ENCODE data around the gene AP1B1. TPM values are rescaled to one million over a fixed set of nuclear protein-coding genes. Genes with fewer than 3 reads are reported as not detected.

The AP1B1 gene
- total RNA-seq, 1 experiment from 2014 or later = 77.9 TPM

GRCh38 chr22:29306175-29306834, 82.1 kb downstream of the AP1B1 start, which contains the start of gene GAS2L1:
Gene GAS2L1, plus strand, starts transcription at chr22:29306650. Its CDS starts 1,456 bp downstream, at chr22:29308106.
- DNase-seq (ENCODE audit: low spot score) (peak; percentile 76), ATAC-seq (peak; percentile 8)
- Mint-ChIP-seq H3K27me3 (ENCODE audit: low read depth) (peaks cover 4% of the 10 kb centered on the region; the same call in 1 of the 2 replicates), H3K36me3 (no peaks in the 10 kb centered on the region), H3K27ac (peak within 1 kb of the TSS; percentile 92; the same call in 1 of the 2 replicates), H3K4me1 (peaks cover 21% of the 10 kb centered on the region), H3K9me3 (no peaks in the 10 kb centered on the region), H3K4me3 (peak within 1 kb of the TSS; percentile 84)
- ChIA-PET CTCF (interaction anchor here (0.8 to 2.0 kb wide), 11 partner anchors 9 to 152 kb away, joined by 3 to 5 read pairs (median 4); partner anchors contain the start of genes EMID1 and RASL10A), POLR2A (interaction anchor here (1.9 to 2.0 kb wide), 2 partner anchors 11 to 38 kb away, joined by 5 to 6 read pairs; partner anchors contain the start of gene EWSR1)
- TF ChIP-seq ZNF512 (CRISPR knock-in tag; IDR thresholded peaks at IDR 0.05; ENCODE audit: borderline replicate concordance) (no peak), SOX15 (CRISPR knock-in tag; IDR thresholded peaks at IDR 0.05) (no peak), MAX (CRISPR knock-in tag; IDR thresholded peaks at IDR 0.05) (no peak), KAT7 (CRISPR knock-in tag; IDR thresholded peaks at IDR 0.05; ENCODE audit: borderline replicate concordance) (no peak), ELF4 (CRISPR knock-in tag; IDR thresholded peaks at IDR 0.05; ENCODE audit: low read depth) (no peak), ZNF396 (CRISPR knock-in tag; IDR thresholded peaks at IDR 0.05; ENCODE audit: borderline replicate concordance) (no peak), EMX1 (CRISPR knock-in tag; IDR thresholded peaks at IDR 0.05) (no peak), CREM (CRISPR knock-in tag; IDR thresholded peaks at IDR 0.05) (0 out of 2 replicates have a peak, but pooled peaks have one; percentile 64), ZNF138 (CRISPR knock-in tag; conservative IDR thresholded peaks at IDR 0.05) (no peak), ETV6 (CRISPR knock-in tag; IDR thresholded peaks at IDR 0.05) (0 out of 2 replicates have a peak, but pooled peaks have one; percentile 43), STAT6 (CRISPR knock-in tag; conservative IDR thresholded peaks at IDR 0.05; ENCODE audit: low read depth) (no peak), PREB (CRISPR knock-in tag; IDR thresholded peaks at IDR 0.05; ENCODE audit: borderline replicate concordance) (no peak), HMGXB4 (CRISPR knock-in tag; IDR thresholded peaks at IDR 0.05) (peak; percentile 56; the same call in 1 of the 2 replicates), NR3C1 (CRISPR knock-in tag; conservative IDR thresholded peaks at IDR 0.05; ENCODE audit: low read depth) (no peak), RELA (CRISPR knock-in tag; IDR thresholded peaks at IDR 0.05; ENCODE audit: borderline replicate concordance) (no peak), ZBTB43 (CRISPR knock-in tag; IDR thresholded peaks at IDR 0.05) (0 out of 2 replicates have a peak, but pooled peaks have one; percentile 45), SMAD3 (CRISPR knock-in tag; IDR thresholded peaks at IDR 0.05; ENCODE audit: borderline replicate concordance) (no peak), TP53 (CRISPR knock-in tag; IDR thresholded peaks at IDR 0.05) (no peak), CDX4 (CRISPR knock-in tag; IDR thresholded peaks at IDR 0.05; ENCODE audit: borderline replicate concordance) (no peak), ATF3 (CRISPR knock-in tag; conservative IDR thresholded peaks at IDR 0.05) (no peak), ZNF416 (CRISPR knock-in tag; IDR thresholded peaks at IDR 0.05) (no peak), HMGA2 (CRISPR knock-in tag; IDR thresholded peaks at IDR 0.05) (no peak), ZSCAN18 (CRISPR knock-in tag; IDR thresholded peaks at IDR 0.05) (no peak), ZNF121 (CRISPR knock-in tag; IDR thresholded peaks at IDR 0.05) (no peak), FOXP1 (CRISPR knock-in tag; IDR thresholded peaks at IDR 0.05; ENCODE audit: borderline replicate concordance) (0 out of 2 replicates have a peak, but pooled peaks have one; percentile 44), ZNF671 (CRISPR knock-in tag; IDR thresholded peaks at IDR 0.05) (no peak)
